ENCODE measurements around the gene DAGLA. TPM values are rescaled to one million over a fixed set of nuclear protein-coding genes. Genes with fewer than 3 reads are reported as not detected.

The DAGLA gene
- total and polyA plus RNA-seq, 2 experiments from 2014 or later = 7.4 to 8.9 TPM

GRCh38 chr11:61680622-61681221 lies 531 bp downstream of the DAGLA start:
- no peak overlapping the region for H2AFZ ChIP-seq

GRCh38 chr11:61682093-61682732 lies 2.0 kb downstream of the DAGLA start:
- Histone ChIP-seq H3K27ac (peak overlapping the region; percentile 95), H3K4me3 (no peak overlapping the region), H4K20me1 (ENCODE audit: insufficient read depth, poor library complexity, severe bottlenecking) (peaks cover 21% of the 10 kb centered on the region), H3K27me3 (no peaks in the 10 kb centered on the region), H3K4me1 (ENCODE audit: insufficient read depth) (peaks cover 46% of the 10 kb centered on the region), H3K9me2 (replicated peaks; ENCODE audit: insufficient read depth) (no peaks in the 10 kb centered on the region), H3K79me2 (peaks cover 55% of the 10 kb centered on the region), H3K4me2 (peak overlapping the region; percentile 91), H2AFZ (no peak overlapping the region), H3K9me3 (ENCODE audit: low read depth) (no peaks in the 10 kb centered on the region), H3K36me3 (replicated peaks; ENCODE audit: insufficient read depth, low read depth) (no peaks in the 10 kb centered on the region)
- peak; percentile 90 for DNase-seq (ENCODE audit: low spot score)
- WGBS (ENCODE audit: low lambda C conversion rate, missing lambda C conversion rate) = 49% methylated on average over 12 of the region's 12 CpGs
- TF ChIP-seq CTCF (IDR thresholded peaks at IDR 0.05; ENCODE audit: poor library complexity) = no peak
- no peak for TF ChIP-seq EZH2phosphoT487 (IDR thresholded peaks at IDR 0.05; ENCODE audit: low read depth, severe bottlenecking, unreplicated experiment)
- TF ChIP-seq EZH2 (IDR thresholded peaks at IDR 0.05; ENCODE audit: borderline replicate concordance) = no peak

More at GRCh38 chr11:61680622-61681221, 531 bp downstream of the DAGLA start:
- Histone ChIP-seq H3K27me3 (no peaks in the 10 kb centered on the region), H3K4me3 (peak overlapping the region; percentile 49), H4K20me1 (ENCODE audit: insufficient read depth, poor library complexity, severe bottlenecking) (peaks cover 11% of the 10 kb centered on the region), H3K79me2 (peaks cover 40% of the 10 kb centered on the region), H3K36me3 (replicated peaks; ENCODE audit: insufficient read depth, low read depth) (no peaks in the 10 kb centered on the region), H3K9me2 (replicated peaks; ENCODE audit: insufficient read depth) (no peaks in the 10 kb centered on the region), H3K27ac (peak overlapping the region; percentile 95), H3K4me2 (peak overlapping the region; percentile 91), H3K9me3 (ENCODE audit: low read depth) (no peaks in the 10 kb centered on the region), H3K4me1 (ENCODE audit: insufficient read depth) (peaks cover 46% of the 10 kb centered on the region)
- WGBS (ENCODE audit: low lambda C conversion rate, missing lambda C conversion rate) = 90% methylated on average over 18 of the region's 30 CpGs
- TF ChIP-seq EZH2phosphoT487 (IDR thresholded peaks at IDR 0.05; ENCODE audit: low read depth, severe bottlenecking, unreplicated experiment) (no peak), EZH2 (IDR thresholded peaks at IDR 0.05; ENCODE audit: borderline replicate concordance) (no peak)
- DNase-seq (ENCODE audit: low spot score) = no peak

DNA sequence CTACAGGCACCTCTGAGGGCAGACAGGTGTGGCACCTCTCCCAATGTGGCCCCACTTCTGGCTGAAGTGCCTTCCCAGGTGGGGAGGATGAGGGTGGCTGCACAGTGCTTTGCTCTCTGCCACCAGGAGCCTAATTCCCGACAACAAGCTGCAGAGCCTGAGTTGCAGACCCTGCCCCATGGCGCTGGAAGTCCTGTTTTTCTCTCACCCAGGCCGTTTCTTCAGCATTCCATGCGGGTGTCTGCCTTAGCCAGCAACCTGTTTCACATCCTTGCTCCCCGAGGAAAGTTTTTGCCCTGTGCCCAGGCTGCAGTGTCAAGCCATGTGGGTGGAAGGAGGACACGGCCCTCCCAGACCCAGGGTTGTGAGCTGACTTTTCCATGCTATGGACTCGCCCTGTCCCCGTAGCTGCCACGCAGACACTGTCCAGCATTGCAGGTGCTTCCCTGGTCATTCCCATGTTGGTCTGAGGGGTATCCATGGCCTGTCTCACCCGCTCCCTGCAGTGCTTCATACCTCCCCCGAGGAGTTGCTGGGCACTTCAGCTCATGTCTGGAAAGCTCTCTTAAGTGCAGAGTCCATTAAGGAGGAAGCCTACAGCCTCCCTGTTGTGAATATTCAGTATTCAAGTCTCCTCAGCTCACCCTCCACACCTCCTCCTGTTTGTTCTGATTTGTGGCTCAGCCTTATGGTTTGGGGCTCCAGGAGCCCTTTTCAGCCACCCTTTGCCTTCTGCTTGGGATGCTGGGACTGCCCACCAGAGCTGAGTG lies 2.9 kb downstream of the DAGLA start:
- Histone ChIP-seq H3K27me3 (no peaks in the 10 kb centered on the region), H3K79me2 (peaks cover 62% of the 10 kb centered on the region), H3K4me3 (no peak overlapping the region), H3K9me3 (ENCODE audit: low read depth) (no peaks in the 10 kb centered on the region), H3K27ac (peak overlapping the region; percentile 73), H3K9me2 (replicated peaks; ENCODE audit: insufficient read depth) (no peaks in the 10 kb centered on the region), H3K36me3 (replicated peaks; ENCODE audit: insufficient read depth, low read depth) (no peaks in the 10 kb centered on the region), H3K4me1 (ENCODE audit: insufficient read depth) (peaks cover 46% of the 10 kb centered on the region), H4K20me1 (ENCODE audit: insufficient read depth, poor library complexity, severe bottlenecking) (peaks cover 23% of the 10 kb centered on the region), H3K4me2 (peak overlapping the region; percentile 59), H2AFZ (no peak overlapping the region)
- TF ChIP-seq EZH2 (IDR thresholded peaks at IDR 0.05; ENCODE audit: borderline replicate concordance) = no peak
- TF ChIP-seq EZH2phosphoT487 (IDR thresholded peaks at IDR 0.05; ENCODE audit: low read depth, severe bottlenecking, unreplicated experiment) = no peak
- TF ChIP-seq CTCF (IDR thresholded peaks at IDR 0.05; ENCODE audit: poor library complexity) = no peak
- WGBS (ENCODE audit: low lambda C conversion rate, missing lambda C conversion rate) = 75% methylated on average over 11 of the region's 11 CpGs
- DNase-seq (ENCODE audit: low spot score) = no peak

All from hepatocyte (in vitro differentiated cells).